ENCODE data around the gene NPC1L1. TPM values are rescaled to one million over a fixed set of nuclear protein-coding genes. Genes with fewer than 3 reads are reported as not detected.
A peak's percentile ranks its signal among the peaks of the same experiment; 100 is the strongest.
"Not testable (repeated sequence)": the region's sequence is repeated elsewhere in the genome, so short reads cannot be mapped to it uniquely, and the experiment has no call there.

Gene NPC1L1
- total RNA-seq, 1 experiment from 2014 or later: not detected

DNA sequence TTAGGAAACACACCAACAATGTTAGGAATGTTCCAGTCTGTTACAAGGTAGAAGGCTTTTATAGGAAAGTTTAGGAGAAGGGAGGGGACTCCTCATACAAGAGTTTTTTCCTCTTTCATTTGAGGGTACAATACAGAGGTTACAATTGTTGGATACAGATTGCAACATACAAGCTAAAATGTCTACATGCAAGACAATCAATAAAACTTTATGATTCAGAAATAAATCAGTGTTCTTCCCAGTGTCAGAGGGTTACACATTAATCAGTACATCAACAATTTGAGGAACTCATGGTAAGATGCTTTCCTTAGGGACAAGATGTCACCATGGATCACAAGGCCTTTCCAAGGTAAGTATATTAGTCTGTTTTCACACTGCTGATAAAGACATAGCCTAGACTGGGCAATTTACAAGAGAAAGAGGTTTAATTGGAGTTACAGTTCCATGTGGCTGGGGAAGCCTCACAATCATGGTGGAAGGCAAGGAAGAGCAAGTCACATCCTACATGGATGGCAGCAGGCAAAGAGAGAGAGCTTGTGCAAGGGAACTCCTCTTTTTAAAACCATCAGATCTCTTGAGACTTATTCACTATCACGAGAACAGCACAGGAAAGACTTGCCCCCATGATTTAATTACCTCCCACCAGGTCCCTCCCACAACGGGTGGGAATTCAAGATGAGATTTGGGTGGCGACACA lies 34.4 kb downstream of the NPC1L1 start:
- not testable (repeated sequence) for DNase-seq (ENCODE audit: low spot score)

DNA sequence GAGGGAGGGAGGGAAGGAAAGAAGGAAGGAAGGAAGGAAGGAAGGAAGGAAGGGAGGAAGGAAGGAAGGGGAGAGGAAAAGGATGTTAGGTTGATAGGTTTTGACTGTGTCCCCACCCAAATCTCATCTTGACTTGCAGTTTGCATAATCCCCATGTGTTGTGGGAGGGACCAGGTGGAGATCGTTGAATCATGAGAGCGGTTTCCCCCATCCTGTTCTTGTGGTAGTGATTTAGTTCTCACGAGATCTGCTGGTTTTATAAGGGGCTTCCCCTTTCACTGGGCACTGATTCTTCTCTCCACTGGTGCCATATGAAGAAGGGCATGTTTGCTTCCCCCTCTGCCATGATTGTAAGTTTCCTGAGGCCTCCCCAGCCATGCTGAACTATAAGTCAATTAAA lies 35.5 kb downstream of the NPC1L1 start:
- peak; percentile 9 for DNase-seq (ENCODE audit: low spot score)

DNA sequence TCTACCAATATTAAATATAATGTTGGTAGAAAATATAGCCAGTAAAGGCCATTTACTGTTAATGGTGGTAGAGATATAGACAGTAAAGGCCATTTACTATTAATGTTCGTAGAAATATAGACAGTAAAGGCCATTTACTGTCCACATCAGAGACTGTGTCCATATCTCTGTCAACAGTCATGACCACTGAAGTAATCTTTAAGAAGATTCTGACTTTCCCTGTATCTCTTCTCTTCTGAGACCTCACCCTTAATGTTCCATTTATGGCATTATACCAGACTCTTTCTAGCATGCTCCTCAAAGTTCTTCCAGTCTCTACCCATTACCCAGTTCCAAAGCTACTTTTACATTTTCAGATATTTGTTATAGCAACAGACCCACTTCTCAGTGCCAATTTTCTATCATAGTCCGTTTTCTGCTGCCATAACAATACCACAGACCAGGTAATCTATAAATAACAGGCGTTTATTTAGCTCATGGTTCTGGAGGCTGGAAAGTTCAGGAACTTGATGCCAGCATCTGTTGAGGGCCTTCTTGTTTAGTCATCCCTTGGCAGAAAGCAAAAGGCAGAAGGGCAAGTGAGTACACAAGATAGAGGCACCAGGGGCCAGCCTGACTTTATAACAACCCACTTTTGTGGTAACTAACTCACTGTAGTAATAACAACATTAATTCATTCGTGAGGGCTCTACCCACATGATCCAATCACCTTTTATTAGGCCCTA lies 42.7 kb downstream of the NPC1L1 start:
- no peak for DNase-seq (ENCODE audit: low spot score)

DNA sequence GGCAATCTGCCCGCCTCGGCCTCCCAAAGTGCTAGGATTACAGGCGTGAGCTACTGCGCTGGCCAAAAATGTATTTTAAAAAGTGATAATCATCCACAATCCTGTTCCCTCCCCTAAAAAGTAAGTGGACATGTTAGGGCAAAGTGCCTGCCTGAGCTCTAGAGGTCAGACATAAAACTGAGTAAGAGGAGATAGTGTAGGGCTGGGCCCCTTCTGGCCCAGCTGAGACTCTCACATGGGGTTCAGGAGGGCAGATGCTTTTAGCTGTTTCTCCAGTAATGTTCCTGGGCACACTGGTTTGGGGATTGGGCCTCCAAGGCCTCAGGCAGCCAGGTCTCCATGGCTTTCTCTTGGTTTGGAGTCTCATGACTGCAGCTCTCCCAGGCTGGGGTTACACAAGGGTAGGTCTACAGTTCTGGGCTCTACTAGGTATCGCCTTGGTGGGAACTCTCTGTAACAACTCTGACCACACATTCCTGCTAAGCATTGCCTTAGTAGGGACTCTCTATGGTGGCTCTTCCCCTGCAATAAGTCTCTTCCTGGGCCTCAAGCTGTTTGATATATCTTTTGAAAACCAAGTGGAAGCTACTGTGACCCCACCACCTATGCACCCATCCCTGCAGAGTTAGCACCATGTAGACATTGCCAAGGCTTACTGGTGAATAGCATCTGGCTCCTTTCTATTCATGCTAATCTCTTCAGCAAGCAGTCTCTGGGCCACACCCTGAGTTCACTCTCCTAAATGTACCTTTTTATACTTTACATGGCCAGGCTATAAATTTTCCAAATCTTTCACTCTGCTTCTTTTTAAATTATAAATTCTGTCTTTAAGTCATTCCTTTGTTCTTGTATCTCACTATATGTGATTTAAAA lies 43.7 kb downstream of the NPC1L1 start:
- DNase-seq (ENCODE audit: low spot score): no peak

DNA sequence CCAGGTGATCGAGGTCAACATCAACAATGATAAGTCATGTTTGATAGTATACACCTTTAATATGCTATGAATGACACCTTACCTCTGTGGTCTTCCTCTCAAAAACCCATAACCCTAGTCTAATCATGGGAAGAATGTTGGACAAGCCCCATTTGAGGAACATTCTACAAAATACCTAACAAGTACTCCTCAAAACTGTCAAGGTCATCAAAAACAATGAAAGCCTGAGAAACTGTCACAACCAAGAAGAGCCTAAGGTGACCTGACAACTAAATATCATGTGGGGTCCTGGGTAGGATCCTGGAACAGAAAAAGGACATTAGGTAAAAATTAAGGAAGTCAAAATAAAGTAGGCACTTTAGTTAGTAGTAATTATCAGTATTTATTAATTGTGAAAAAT lies 44.7 kb downstream of the NPC1L1 start:
- no peak for DNase-seq (ENCODE audit: low spot score)

DNA sequence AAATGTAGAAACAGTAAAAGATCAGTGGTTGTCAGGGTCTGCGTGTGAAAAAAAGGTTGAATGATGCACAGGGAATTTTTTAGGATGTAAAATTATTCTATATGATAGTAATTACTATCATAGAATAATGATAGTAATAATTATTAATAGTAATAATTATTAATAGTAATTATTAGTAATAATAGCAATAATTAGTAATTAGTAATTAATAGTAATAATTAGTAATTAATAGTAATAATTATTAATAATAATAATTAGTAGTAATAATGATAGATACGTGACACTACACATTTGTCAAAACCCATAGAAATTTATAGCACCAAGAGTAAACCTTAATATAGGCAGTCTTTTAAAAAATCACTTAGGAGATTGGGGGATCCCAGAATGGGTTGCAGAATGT lies 46.2 kb downstream of the NPC1L1 start:
- no peak for DNase-seq (ENCODE audit: low spot score)

DNA sequence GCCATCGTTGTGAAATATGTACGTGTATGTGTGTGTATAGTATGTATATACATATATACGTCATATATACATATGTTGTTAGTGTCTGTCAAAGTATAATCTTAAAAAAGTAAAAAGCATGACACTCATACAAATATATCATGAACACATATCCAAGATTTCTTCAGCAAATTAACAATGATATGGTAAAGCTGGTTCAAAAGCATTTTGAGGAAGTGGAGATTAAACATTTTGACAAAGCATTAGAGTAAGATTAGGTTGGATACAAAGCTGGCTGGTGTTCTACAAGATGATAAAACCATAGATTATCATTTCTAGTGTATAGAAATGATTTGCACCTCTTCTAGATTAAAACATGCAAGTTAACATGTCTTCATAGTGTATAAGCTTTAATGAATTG lies 49.9 kb downstream of the NPC1L1 start:
- DNase-seq (ENCODE audit: low spot score): no peak

DNA sequence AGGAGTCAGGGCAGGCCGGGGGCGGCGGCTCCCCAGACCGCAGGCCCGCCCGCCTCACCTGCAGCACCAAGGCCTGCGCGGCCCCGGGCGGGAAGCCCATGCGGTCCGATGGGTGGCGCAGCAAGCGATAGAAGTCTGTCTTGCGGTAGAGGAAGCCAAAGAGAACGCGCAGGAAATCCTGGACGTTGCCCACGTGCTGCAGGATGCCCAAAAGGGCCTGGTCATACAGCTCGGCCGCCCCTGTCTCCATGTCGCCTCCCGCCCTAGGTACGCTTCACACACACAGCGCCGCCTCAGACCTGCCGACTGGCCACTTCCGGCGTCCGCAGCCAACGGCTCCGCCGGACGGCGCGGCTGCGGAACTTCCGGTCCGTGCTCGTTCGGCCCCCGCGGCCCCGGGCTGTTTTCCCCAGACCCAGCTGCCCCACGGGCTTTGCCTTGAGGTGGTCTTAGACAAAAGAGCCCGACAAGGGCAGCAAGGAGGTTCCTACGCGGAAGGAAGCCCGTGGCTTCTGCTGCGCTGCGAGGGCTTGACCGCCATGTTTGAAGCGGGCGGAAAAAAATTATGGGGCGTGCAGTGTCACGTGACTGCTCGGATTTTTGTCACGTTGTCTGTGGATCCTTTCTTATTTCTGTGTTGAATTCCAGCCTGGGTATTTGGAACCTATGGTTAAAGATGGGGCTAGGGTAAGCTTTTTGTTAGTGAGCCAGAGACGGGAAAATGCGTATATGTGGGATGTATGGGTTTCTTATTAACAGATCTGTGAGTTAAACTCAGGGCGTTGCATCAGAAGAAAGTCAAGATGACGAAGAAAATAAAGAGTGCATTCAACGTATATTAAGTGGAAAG lies 50.6 kb downstream of the NPC1L1 start, which contains the start of gene NUDCD3:
Gene NUDCD3, minus strand, starts transcription at position 308 of the 850 bp plus-strand sequence. Its CDS starts 58 bp downstream, at position 250.
- DNase-seq (ENCODE audit: low spot score): peak; percentile 86

DNA sequence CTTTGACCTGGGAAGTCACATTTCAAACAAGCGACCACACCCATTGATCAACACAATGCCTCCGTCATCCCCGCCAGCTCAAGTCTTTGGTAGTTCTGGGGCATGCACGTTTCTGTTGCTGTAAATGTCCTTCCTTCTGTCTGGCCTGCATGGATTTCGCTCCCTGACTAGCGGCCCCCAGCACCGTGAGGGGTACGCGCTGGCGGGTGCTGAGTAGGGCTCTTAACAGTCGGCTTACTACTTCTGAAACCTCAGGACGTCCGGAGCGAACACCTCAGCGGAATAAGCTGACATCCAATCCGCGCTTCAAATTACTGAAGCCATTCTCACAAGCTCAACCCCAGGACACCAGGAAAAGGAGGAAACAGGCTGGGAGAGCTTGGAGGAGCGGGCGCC lies 51.2 kb downstream of the NPC1L1 start:
- peak; percentile 32 for DNase-seq (ENCODE audit: low spot score)

DNA sequence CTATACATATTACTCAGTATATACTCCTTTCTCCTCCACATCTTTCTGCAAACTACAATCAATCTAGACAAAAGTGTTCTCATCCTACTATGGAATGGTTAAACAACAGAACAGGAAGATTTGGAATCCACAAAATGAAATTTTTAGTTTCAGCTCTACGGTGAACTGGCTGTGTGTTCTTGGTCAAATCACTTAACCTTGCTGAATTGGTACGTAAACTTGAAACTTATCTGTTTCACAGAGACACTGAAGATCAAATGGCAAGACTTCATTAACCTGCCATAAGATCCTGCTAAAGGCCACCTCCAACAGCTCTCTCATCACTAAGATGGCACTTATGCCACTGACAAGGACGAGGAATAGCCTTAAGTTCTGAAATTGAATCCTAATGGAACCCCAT lies 52.2 kb downstream of the NPC1L1 start:
- no peak for DNase-seq (ENCODE audit: low spot score)

DNA sequence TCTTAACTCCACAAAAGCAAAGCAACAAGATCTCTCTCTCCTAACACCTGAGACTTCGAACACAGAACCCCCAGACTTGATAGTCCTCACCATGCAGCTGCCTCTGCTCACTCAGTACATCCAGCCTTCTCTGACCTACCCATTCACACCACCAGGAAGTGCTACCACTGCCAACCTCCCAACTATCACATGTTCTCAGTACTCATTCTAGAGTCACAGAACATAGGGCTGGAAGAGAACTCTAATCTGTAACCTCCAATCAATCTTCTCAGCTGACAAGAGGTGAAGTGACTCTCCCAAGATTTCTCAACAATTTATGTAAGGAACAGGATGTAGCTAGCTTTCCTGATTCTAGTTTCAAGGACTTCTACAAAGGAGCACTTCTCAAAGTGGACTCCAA lies 54.4 kb downstream of the NPC1L1 start:
- peak; percentile 47 for DNase-seq (ENCODE audit: low spot score)

DNA sequence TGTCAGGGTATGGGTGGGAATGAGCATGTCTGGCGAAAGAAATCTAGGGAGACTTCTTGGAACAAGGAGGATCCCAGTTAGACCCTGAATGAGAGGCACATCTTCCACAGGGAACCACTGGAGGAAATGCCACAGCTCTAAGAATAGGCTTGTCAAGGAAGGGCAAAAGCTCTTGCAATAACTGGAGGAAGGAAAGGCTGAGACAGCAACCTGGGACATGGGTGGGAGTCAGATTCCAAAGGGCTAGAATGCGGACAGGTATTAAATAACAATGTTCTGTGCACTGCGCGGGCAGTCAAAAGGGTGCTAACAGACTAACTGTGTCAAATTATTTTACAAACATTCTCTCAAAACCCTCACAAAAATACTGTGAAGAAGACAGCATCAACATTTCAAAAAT lies 55.1 kb downstream of the NPC1L1 start:
- DNase-seq (ENCODE audit: low spot score): no peak

DNA sequence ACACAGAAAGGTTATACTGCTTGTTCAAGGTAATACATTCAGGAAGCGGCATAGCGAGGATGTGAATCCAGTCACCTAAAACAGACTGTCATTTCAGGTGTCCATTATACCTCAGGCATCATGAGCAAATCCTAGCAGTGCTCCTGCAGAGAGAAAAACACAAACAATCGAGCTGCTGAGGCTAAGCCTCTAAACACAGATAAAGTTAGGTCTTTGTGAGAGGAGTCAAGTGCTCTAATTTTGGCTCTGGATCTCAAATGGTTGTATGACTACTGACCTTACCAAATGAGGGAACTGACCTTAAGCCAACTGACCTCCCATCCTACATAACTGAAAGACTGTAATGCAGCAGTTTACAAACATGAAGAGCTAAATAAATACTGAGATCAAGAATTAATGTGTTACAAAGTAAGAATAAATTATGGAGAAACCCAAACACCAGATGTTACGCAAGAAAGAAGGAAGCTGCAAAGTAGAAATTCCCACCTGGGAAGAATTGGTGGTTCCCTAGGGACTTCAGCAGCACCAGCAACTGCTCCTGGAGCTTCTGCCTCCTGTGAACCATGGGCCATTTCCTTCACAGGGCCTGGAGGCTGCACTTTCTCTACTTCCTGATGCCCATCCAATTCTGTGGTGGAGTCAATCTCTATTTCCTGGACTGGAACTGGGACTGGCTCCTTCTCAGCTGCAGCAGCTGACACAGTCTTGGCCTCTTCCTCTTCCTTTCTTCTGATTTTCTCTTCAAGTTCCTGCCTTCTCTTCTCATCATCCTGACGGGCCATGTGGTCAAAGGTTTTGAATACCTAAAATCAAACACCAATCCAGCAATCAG lies 56.4 kb downstream of the NPC1L1 start:
- no peak for DNase-seq (ENCODE audit: low spot score)

DNA sequence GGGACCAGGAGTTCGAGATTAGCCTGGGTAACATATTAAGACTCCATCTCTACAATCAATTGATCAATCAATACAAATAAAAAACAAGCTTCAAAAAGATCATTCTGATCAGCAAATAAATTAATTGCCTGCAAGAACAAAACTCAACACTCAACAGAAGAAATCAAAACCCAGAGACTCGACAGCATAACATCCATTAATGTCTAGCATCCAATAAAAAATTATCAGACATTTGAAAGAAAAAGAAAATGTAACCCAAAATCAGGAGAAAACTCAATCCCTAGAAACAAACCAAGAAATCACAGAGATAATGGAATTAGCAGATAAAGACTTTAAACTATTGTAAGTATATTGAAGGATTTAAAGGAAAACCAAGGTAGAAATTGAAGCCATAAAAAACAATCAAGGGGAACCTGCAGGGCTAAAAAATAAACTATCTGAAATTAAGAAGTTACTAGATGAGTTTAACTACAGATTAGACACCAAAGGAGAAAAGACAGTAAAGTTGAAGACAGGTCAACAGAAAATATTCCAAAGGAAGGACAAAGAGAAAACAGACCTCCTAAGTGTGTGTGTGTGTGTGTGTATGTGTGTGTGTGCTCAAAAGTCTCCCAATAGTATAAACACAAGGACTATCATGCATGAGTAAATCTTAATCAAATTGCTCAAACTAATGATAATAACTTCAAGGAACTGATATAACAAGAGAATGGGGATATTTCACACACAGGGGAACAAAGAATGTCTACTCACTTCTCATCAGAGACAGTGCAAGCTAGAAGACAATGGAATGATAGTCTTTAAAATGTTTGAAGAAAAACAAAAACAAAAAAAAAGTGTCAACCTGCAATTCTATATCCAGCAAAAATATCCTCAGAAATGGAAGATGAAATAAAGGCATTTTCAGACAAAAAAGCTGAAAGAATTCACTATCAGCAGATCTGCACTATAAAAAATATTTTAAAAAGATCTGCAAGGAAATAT lies 58.3 kb downstream of the NPC1L1 start:
- no peak for DNase-seq (ENCODE audit: low spot score)

DNA sequence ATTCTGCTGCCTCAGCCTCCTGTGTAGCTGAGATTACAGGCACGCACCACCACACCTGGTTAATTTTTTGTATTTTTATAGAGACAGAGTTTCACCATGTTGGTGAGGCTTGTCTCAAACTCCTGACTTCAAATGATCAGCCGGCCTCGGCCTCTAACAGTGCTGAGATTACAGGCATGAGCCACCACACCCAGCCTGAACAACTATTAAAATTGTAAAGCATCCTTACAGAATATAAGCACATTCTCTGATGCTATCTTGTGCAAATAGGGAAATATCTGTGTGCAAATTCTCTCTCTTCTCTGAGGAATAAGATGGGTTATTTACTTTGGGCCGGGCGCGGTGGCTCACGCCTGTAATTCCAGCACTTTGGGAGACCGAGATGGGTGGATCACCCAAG lies 63.2 kb downstream of the NPC1L1 start:
- DNase-seq (ENCODE audit: low spot score): no peak

DNA sequence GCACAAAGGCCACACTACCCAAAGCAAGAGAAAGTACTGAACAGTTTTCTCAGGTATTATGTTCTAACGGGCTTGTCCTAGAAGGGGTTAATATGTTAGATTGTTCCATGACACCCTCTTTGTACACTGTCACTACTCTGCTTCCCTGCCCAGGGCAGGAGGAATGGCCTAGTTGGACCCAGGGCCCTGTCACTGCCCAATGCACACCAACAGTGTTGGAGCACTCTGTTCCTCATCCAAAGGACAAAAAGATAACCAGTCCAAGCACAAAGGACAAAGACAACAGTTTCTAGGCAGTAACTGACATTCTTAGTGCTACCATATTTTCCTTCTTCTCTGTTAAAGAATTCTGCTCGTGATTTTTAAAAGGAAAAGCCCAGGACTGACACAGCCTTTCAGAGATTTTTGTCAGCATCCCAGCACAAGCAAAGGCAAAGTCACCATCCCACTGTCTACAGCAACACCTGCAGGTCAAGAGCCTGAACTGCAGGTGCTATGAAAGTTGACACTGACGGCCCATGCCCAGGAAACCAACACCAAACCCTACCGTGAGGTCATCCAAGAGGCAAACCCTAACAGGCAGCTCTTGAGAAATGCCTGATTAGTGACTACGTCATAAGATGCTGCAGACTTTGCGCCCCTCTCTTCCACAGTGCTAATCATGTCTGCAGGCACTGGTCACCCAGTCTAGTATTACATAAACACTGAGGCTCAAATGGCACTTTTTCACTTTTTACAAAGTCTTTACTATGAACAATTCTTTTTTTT lies 63.9 kb downstream of the NPC1L1 start:
- DNase-seq (ENCODE audit: low spot score): peak; percentile 85

DNA sequence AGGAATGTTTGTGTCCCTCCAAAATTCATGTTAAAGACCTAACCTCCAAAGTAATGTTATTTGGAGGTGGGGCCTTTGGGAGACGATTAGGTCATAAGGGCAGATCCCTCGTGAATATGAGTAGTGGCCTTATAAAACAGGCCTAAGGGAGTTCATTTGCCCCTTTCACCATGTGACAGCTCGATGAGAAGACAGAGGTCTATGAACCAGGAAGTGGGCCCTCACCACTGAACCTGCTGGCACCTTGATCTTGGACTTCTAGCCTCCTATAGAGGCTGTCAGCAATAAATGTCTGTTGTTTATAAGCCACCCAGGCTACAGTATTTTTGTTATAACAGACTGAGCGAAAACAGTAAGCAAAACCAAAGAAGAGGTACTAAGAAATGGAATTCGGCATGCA lies 64.8 kb downstream of the NPC1L1 start:
- no peak for DNase-seq (ENCODE audit: low spot score)

DNA sequence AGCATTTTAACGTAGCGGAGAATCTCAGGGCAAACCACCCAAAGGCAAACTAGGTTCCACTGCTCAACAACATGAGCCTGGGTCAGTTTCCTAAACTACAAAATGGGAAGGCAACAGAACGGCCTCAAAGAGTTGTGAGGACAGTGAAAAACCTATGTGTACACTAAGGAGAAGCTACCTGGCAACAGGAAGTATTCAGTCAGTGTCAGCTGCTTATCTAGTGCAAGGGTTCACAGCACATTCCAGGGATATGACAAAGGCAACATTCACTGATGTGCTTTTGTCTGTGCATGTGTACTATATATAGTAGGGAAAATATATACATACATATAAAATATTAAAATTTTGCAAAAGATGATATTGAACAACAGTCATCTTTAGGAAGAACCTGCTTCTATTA lies 67.8 kb downstream of the NPC1L1 start:
- DNase-seq (ENCODE audit: low spot score): peak; percentile 68

DNA sequence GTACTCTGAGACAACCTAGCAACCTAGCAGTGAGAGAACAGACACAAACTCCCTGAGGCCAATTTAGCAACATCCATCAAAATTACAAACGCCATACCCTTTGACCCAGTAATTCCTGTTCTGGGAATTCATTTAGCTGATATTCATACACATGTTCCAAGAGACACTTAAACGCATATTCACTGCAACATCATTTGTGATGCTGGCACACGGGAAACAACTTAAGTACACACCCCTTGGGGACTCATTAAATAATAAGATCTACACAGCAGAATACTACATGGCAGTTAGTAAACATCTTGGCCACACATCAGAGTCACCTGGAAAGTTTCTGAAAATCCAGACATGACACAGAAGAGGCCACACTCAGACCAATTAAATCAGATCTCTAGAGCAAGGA lies 68.3 kb downstream of the NPC1L1 start:
- DNase-seq (ENCODE audit: low spot score): no peak

Measured in A172 (cell line).